ENCODE results near the gene AMN1. TPM values are rescaled to one million over a fixed set of nuclear protein-coding genes. Genes with fewer than 3 reads are reported as not detected.
"Not testable (repeated sequence)": the region's sequence is repeated elsewhere in the genome, so short reads cannot be mapped to it uniquely, and the experiment has no call there.

The AMN1 gene
- polyA plus RNA-seq (2012; ENCODE audit: missing spikeins), result 7.8 TPM

DNA sequence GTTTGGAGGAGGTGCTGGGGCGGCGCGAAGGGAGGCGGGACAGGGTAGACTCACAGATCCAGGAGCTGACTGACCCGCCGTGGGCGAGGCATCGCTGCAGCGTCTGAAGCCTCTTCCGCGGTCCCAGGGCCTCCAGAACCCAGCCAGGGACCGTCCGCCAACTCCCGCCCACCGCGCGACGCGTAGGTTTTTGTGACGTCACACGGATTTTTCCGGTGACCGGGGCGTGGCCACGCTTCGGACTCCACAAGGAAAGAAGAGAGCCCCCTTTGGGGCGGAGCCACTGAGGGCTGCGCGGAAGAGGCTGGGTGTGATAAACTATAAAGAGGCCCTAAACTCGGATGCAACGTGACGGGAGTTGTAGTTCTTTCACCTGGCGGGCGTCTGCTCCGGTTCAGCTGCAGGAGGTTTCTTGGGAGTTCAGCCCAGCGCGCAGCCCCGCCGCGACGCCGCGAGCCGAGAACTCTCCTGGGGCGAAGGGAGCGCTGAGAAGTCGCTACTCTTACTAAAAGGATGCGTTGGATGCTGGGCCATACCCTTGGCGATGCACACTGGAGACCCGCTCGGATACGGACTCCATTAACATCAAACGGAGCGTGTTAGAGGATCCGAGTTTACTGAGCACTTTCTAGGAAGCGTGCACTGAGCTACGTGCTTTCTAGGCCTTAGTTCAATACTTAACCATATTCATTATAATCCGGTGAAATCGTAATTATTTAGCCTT lies at the start of gene AMN1:
Gene AMN1 (minus strand): TSS at position 105 of the 724 bp plus-strand sequence. CDS start 13 bp downstream, at position 92.
- TF ChIP-seq POLR2AphosphoS5 (IDR thresholded peaks at IDR 0.05; ENCODE audit: low read depth, low read length), result peak; percentile 72
- TF ChIP-seq POLR2A (IDR thresholded peaks at IDR 0.05; ENCODE audit: low read depth, low read length), result peak; percentile 75
- peak; percentile 37; the same call in 1 of the 2 replicates for TF ChIP-seq TAF1 (IDR thresholded peaks at IDR 0.05; ENCODE audit: borderline replicate concordance, low read depth, low read length)
- DNase-seq (ENCODE audit: insufficient read length), result peak; percentile 93
- peak; percentile 93 for FAIRE-seq

DNA sequence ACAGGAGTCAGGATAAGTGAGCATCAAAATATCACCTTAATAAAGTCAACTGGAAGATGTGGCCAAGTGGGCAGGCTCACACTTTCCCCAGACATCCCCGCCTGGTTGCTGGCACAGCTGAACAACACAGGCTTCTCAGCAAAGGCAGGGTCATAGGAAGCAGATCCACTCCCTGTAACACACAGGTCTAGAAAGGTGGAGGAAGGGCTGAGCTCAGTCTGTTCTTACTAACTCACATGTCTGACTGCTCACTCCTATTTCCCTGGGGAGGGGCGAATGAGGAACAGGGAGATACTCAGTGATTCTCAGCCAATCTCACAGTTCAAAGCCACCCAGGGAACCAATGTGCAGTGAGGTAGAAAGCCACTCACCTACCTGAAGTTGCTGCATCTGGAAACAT lies 45.0 kb upstream of the AMN1 start:
- TF ChIP-seq POLR2A (IDR thresholded peaks at IDR 0.05; ENCODE audit: low read depth, low read length), result no peak
- TF ChIP-seq POLR2AphosphoS5 (IDR thresholded peaks at IDR 0.05; ENCODE audit: low read depth, low read length), result no peak
- no peak for TF ChIP-seq TAF1 (IDR thresholded peaks at IDR 0.05; ENCODE audit: borderline replicate concordance, low read depth, low read length)
- FAIRE-seq (no peak), DNase-seq (ENCODE audit: insufficient read length) (no peak)

DNA sequence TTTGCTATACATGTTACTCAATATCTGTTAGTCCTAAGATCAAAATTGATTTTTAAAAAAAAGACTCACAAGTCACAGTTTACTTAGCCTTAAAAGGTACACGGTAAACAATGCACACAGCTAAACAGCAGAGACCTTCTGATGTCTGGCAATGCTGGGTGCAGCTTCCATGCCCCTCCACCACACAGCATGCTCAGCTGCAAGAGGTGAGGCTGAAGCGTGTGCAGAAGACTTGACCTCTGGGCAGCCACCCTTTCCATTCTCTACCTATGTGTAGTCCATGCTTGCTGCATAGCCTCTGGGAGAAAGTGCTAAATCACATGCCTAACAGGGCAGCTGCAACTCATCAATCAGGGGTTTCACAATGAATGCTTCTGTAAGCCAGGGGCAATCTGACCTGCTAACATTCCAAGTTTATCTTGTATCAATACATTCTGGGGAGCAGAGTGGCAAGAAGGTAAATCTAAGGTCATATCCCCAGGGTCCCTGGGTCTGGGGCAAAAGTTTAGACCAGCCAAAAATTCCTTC lies 44.5 kb upstream of the AMN1 start:
- TF ChIP-seq POLR2A (IDR thresholded peaks at IDR 0.05; ENCODE audit: low read depth, low read length), result no peak
- TF ChIP-seq TAF1 (IDR thresholded peaks at IDR 0.05; ENCODE audit: borderline replicate concordance, low read depth, low read length), result no peak
- TF ChIP-seq POLR2AphosphoS5 (IDR thresholded peaks at IDR 0.05; ENCODE audit: low read depth, low read length), result no peak

GRCh38 chr12:31772685-31773222 lies 43.9 kb upstream of the AMN1 start:
- FAIRE-seq, result no peak
- TF ChIP-seq POLR2A (IDR thresholded peaks at IDR 0.05; ENCODE audit: low read depth, low read length) (no peak), POLR2AphosphoS5 (IDR thresholded peaks at IDR 0.05; ENCODE audit: low read depth, low read length) (no peak), TAF1 (IDR thresholded peaks at IDR 0.05; ENCODE audit: borderline replicate concordance, low read depth, low read length) (no peak)

More for the DNA sequence above, 44.5 kb upstream of the AMN1 start:
- no peak for DNase-seq (ENCODE audit: insufficient read length)
- peak; percentile 56 for FAIRE-seq

GRCh38 chr12:31772186-31772585 lies 43.4 kb upstream of the AMN1 start:
- FAIRE-seq, result no peak
- TF ChIP-seq TAF1 (IDR thresholded peaks at IDR 0.05; ENCODE audit: borderline replicate concordance, low read depth, low read length) (no peak), POLR2AphosphoS5 (IDR thresholded peaks at IDR 0.05; ENCODE audit: low read depth, low read length) (no peak), POLR2A (IDR thresholded peaks at IDR 0.05; ENCODE audit: low read depth, low read length) (no peak)
- no peak for DNase-seq (ENCODE audit: insufficient read length)

More at GRCh38 chr12:31772685-31773222, 43.9 kb upstream of the AMN1 start:
- no peak for DNase-seq (ENCODE audit: insufficient read length)

GRCh38 chr12:31768046-31768445 lies 39.2 kb upstream of the AMN1 start:
- FAIRE-seq, result no peak
- TF ChIP-seq TAF1 (IDR thresholded peaks at IDR 0.05; ENCODE audit: borderline replicate concordance, low read depth, low read length) (no peak), POLR2AphosphoS5 (IDR thresholded peaks at IDR 0.05; ENCODE audit: low read depth, low read length) (no peak), POLR2A (IDR thresholded peaks at IDR 0.05; ENCODE audit: low read depth, low read length) (no peak)
- no peak for DNase-seq (ENCODE audit: insufficient read length)

GRCh38 chr12:31765931-31766330 lies 37.1 kb upstream of the AMN1 start:
- DNase-seq (ENCODE audit: insufficient read length) (no peak), FAIRE-seq (peak; percentile 30)
- no peak for TF ChIP-seq TAF1 (IDR thresholded peaks at IDR 0.05; ENCODE audit: borderline replicate concordance, low read depth, low read length)
- no peak for TF ChIP-seq POLR2AphosphoS5 (IDR thresholded peaks at IDR 0.05; ENCODE audit: low read depth, low read length)
- TF ChIP-seq POLR2A (IDR thresholded peaks at IDR 0.05; ENCODE audit: low read depth, low read length), result no peak

- no peak for DNase-seq (ENCODE audit: insufficient read length)
- TF ChIP-seq TAF1 (IDR thresholded peaks at IDR 0.05; ENCODE audit: borderline replicate concordance, low read depth, low read length), result no peak
- TF ChIP-seq POLR2A (IDR thresholded peaks at IDR 0.05; ENCODE audit: low read depth, low read length), result no peak
- no peak for TF ChIP-seq POLR2AphosphoS5 (IDR thresholded peaks at IDR 0.05; ENCODE audit: low read depth, low read length)
- peak; percentile 65 for FAIRE-seq
Measured at GRCh38 chr12:31759632-31760459, 31.0 kb upstream of the AMN1 start.

GRCh38 chr12:31758297-31758696 lies 29.5 kb upstream of the AMN1 start:
- FAIRE-seq; DNase-seq (ENCODE audit: insufficient read length): not testable (repeated sequence)

DNA sequence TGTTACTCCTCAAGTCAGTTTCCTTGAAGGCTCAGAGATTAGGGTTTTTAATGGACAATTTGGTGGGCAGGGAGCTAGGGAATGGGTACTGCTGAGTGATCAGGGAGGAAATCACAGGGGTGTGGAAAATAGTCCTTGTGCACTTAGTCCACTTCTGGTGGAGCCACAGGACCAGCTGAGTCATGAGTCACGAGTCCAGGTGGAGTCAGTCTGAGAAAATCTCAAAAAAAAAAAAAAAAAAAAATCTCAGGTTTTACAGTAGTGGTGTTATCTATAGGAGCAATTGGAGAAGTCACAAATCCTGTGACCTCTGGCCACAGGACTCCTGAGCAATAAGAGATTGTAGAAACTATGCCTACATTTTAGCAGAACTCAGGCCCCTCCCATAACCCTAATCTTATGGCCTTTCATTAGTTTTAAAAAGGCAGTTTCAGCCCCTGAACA lies 28.2 kb upstream of the AMN1 start:
- DNase-seq (ENCODE audit: insufficient read length) (no peak), FAIRE-seq (no peak)
- TF ChIP-seq POLR2A (IDR thresholded peaks at IDR 0.05; ENCODE audit: low read depth, low read length) (no peak), POLR2AphosphoS5 (IDR thresholded peaks at IDR 0.05; ENCODE audit: low read depth, low read length) (no peak), TAF1 (IDR thresholded peaks at IDR 0.05; ENCODE audit: borderline replicate concordance, low read depth, low read length) (no peak)

DNA sequence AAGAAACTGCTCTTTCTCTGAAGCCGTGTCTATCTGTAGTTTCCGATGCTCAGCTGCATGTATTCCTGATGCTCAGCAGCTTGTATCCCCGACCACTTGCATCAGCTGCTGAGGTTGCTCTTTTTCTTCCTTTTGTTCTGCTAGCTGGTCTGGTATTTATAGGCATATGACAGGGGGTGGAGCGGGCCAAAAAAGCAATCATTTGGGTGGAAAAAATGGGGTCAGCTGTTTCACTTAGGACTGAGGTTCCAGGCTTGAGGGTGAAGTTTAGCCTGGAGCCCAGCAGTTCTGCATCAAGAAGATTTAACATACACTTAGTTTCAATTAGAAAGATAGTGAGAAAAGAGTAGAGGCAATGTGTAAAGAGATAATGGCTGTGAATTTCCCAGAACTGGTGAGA lies 23.6 kb upstream of the AMN1 start:
- FAIRE-seq (no peak), DNase-seq (ENCODE audit: insufficient read length) (no peak)
- TF ChIP-seq POLR2A (IDR thresholded peaks at IDR 0.05; ENCODE audit: low read depth, low read length) (no peak), POLR2AphosphoS5 (IDR thresholded peaks at IDR 0.05; ENCODE audit: low read depth, low read length) (no peak), TAF1 (IDR thresholded peaks at IDR 0.05; ENCODE audit: borderline replicate concordance, low read depth, low read length) (no peak)

Measured in GM12892 (cell line).